Esophagus muscularis mucosa (tissue), 3 donors: Measurements from ENCODE around the gene ARF1.

Experiments used
- CTCF ChIP-seq, 3 experiments: fragments of 200-600 bp in 2 of 3; fragments of 450-650 bp in 1 of 3; sonication (generic) in 2 of 3; IDR thresholded peaks; one replicate each; pipeline ENCODE4 v1.5.1; 2017 to 2019; ENCODE audit warnings: antibody characterized with exemption in 3 of 3, mild to moderate bottlenecking in 2 of 3, moderate library complexity in 1 of 3
- POLR2A ChIP-seq: fragments of 450-650 bp; IDR thresholded peaks from one replicate; pipeline ENCODE4 v1.6.1; 2017; ENCODE audit warnings: antibody characterized with exemption, moderate library complexity, mild to moderate bottlenecking, low read depth
- POLR2AphosphoS5 ChIP-seq, 2 donors: sonication (generic); formaldehyde crosslinking; IDR thresholded peaks; one replicate each; pipeline ENCODE4 v1.6.1; 2017; ENCODE audit warnings: antibody characterized with exemption in 2 of 2

GRCh38 chr1:228082214-228082917 lies at the start of gene ARF1:
- peak; percentile 96 to 97 for TF ChIP-seq POLR2AphosphoS5 (IDR thresholded peaks at IDR 0.05)
- TF ChIP-seq POLR2A = peak; percentile 84
- peak; percentile 14 to 43 (median 24) for TF ChIP-seq CTCF (IDR thresholded peaks at IDR 0.05)
